GM18505 (cell line): Measurements from ENCODE around the gene MRPL18.

Experiments
- ATAC-seq: cut with Tn5 transposase; IDR thresholded peaks from one replicate; pipeline ENCODE4 v1.9.1; 2021; ENCODE audit not compliant: unreplicated experiment
- POLR2A ChIP-seq: IDR thresholded peaks from 4 replicates; pipeline ENCODE4 v1.6.1; 2011; ENCODE audit warnings: borderline replicate concordance; ENCODE audit not compliant: insufficient read depth, insufficient read length; ENCODE audit errors: extremely low read depth

Gene MRPL18

GRCh38 chr6:159832946-159833345 is 42.7 kb downstream of the MRPL18 start:
- no peak for ATAC-seq
- no peak for TF ChIP-seq POLR2A

DNA sequence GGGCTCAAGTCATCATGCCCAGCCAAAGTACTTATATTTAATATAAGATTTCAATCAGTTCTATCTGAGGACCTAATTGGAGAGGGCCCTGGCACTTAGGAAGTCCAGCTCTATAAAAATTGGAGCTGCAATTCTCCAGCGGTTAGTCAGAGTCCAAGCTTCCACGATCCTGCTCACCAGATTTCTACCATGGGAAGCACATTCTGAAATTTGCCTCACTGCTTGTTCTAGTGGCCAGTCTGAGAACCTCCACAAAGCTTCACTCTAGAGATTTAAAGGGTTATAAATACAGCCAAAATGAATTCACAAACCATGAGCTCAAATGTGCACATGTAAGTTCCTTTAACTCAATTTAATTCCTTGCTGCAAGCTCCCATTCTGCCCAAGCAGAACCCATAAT is 43.3 kb downstream of the MRPL18 start:
- no peak for ATAC-seq
- TF ChIP-seq POLR2A: no peak

- ATAC-seq: no peak
Measured at GRCh38 chr6:159833997-159834603, 43.8 kb downstream of the MRPL18 start.

DNA sequence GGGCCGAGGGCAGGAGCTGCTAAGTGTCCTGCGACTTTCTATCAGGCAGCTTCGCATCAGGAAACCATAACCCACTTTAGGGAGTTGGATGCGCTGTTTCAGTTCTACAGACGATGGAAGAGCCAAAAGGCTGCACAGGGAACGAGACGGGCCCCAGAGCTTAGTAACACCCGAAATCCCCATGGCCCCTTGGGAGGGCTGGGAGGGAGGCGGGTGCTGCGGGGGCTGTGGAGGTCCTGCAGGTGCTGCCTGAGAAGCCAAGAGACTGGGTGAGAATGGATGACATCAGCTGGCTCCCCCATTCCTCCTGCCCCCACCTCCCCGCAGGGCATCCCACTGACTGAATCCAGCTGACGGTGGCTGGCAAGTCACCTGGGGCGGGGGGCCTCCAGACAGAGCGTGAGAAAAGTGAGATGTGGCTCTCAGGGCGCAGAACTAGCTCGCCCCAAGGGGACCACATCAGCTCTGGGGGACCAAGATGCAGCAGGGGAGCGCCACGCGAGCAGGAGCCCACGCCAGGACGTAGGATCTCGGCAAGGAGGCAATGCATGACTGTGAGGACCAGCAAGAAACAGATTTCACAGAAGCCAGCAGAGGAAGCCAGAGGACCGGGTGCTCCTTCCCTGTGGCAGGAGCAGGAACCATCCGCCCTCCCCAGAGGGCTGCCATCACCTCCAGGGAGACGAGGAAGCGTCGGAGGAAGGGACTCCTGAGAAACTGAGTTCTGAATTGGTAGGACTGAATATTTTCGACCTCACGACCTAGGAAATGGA is 46.6 kb downstream of the MRPL18 start:
- ATAC-seq: no peak
- TF ChIP-seq POLR2A: no peak

More at GRCh38 chr6:159833997-159834603, 43.8 kb downstream of the MRPL18 start:
- TF ChIP-seq POLR2A: no peak

- no peak for ATAC-seq
Measured at GRCh38 chr6:159837511-159837910, 47.2 kb downstream of the MRPL18 start.

GRCh38 chr6:159838020-159838744 is 47.9 kb downstream of the MRPL18 start:
- no peak for TF ChIP-seq POLR2A
- no peak for ATAC-seq

More at GRCh38 chr6:159837511-159837910, 47.2 kb downstream of the MRPL18 start:
- no peak for TF ChIP-seq POLR2A

- no peak for ATAC-seq
- no peak for TF ChIP-seq POLR2A
Measured at GRCh38 chr6:159842035-159842434, 51.8 kb downstream of the MRPL18 start.

GRCh38 chr6:159844737-159845645 is 54.7 kb downstream of the MRPL18 start:
- no peak for TF ChIP-seq POLR2A
- ATAC-seq: no peak
